HT1080 (cell line): ENCODE results near the gene DUSP19. TPM values are rescaled to one million over a fixed set of nuclear protein-coding genes. Genes with fewer than 3 reads are reported as not detected.
A peak's percentile ranks its signal among the peaks of the same experiment; 100 is the strongest.
"Not testable (repeated sequence)": the region's sequence is repeated elsewhere in the genome, so short reads cannot be mapped to it uniquely, and the experiment has no call there.

ENCODE experiments used
- DNase-seq: peaks from one replicate; pipeline ENCODE4 v3.0.0-alpha.2; 2015; ENCODE audit warnings: low read depth
- polyA plus RNA-seq, 2 experiments: library from polyadenylated mRNA; depleted of rRNA; stranded (reverse); fragments of >200 nt; gene quantifications; 2 replicates each; pipeline ENCODE4 v1.2.3, GENCODE V29; 2015
- total RNA-seq: library from RNA; depleted of rRNA; stranded (reverse); fragments of >200 nt; shearing (Covaris generic); gene quantifications from 2 replicates; pipeline ENCODE4 v1.2.3, GENCODE V29; 2014; rRNA removed

Gene DUSP19, protein sequence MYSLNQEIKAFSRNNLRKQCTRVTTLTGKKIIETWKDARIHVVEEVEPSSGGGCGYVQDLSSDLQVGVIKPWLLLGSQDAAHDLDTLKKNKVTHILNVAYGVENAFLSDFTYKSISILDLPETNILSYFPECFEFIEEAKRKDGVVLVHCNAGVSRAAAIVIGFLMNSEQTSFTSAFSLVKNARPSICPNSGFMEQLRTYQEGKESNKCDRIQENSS
- total RNA-seq, result 1.2 and 3.2 TPM in 2 replicates
- polyA plus RNA-seq (2015; cell fraction: cytosol; rRNA removed), result 3.3 and 3.5 TPM in 2 replicates
- 2.2 and 2.3 TPM in 2 replicates for polyA plus RNA-seq (2015; cell fraction: nucleus; rRNA removed)

DNA sequence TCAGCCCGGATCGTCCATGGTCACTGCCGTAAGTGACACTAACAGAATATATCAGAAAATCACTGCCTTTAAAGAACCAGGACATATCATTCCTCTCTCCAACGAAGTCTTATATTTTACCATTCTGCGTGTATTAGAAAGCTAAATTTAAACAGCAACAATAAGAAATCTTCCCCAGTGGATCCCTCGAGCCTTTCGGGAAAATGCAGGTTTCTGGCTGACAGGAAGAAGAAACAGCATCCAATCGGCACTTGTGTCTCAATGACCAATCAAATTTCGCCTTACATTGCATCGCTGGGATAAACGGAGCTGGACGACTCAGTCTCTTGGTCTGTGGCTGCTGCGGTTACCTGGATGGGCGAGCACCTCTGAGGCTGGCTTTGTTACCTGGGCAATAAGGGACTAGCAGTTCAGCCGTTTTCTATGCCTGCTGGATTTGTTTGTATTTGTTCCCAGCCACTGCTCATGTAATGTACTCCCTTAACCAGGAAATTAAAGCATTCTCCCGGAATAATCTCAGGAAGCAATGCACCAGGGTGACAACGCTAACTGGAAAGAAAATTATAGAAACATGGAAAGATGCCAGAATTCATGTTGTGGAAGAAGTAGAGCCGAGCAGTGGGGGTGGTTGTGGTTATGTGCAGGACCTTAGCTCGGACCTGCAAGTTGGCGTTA, at the start of gene DUSP19:
Gene DUSP19 (plus strand): TSS at position 284 of the 675 bp plus-strand sequence. CDS start 187 bp downstream, at position 471.
- DNase-seq, result peak; percentile 95

DNA sequence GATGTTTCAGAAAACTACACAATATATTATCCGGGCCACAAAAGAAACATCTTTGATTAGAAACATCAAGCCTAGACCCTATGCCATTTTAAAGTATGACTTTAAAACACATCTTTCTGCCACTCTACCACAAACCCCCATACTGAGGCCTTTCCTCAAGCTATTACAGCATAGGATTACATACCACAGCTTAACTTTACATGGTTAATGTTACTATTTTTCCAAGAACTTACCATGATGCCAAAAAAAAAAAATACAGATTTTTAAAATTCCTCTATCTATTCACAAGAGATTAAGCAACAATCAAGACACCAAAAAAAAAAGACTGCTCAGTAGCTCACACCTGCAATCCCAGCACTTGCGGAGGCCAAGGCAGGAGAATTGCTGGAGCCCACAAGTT, 49.3 kb upstream of the DUSP19 start:
- DNase-seq, result no peak

DNA sequence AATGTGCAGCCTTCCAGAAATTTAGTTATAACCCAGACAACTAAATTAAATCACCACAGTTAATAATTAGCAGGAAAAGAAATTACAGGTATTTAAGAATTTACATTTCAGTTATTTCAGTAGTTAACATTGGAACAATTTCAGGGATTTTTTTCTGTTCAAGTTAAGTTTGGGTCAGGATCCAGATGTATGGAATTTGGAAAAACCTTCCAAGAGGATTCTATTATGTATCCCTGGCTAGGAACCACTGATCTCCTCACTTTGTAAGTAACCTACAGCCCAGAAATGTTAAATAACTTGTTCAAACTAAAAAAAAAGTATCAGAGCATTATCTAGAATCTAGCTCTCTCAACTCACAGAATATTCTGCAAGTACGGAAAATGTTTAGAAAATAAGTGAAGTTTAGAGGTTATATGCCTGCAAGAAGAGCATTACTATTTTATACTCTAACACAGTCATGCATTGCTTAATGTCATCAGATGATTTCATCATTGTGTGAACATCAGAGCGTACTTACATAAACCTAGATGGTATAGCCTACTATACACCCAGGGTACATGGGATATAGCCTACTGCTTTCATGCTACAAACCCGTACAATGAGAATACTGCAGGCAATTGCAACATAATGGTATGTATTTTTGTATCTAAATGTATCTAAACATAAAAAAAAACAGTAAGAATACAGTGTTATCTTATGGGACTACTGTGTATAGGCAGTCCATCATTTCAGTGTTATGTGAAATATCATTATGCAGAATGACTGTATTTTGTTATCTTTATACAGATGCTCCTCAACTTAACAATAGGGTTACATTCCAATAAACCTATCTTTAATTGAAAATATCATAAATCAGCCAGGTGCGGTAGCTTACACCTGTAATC, 46.4 kb upstream of the DUSP19 start:
- no peak for DNase-seq

DNA sequence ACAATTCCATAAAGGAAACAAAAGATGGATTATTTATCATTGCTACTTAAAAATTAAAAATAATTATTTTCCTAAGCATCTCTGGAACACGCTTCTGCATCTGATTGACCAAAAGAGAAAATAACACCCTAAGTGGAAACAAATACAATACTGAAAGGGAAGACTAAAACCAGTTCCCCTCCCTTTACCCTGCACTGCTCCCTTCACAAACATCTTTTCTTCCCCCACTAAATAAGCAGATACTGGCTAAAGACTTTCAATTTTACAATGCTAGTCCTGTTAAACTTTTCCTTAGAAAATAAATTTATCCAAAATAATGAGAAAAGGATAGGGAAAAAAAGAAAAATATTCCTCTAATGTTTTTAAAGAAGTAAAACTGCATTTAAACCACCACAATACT, 44.6 kb upstream of the DUSP19 start:
- no peak for DNase-seq

DNA sequence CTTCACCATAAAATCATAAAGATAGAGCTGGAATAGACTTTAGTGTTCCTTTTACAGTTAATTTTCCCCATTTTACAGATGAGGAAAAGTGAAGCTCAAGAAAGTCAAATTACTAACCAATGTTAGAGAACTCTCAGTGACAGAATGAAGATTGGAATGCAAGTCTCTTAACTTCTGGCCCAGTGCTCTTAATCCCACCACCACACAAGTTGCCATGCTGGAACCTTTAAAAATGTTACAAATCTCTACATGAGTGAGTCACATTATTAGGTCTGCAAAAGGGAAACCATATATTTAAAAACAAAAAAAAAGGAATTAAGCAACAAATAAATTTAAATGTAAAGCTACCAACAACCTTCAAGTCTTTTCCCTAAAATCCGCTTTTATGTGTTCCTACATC, 43.7 kb upstream of the DUSP19 start:
- DNase-seq, result no peak

DNA sequence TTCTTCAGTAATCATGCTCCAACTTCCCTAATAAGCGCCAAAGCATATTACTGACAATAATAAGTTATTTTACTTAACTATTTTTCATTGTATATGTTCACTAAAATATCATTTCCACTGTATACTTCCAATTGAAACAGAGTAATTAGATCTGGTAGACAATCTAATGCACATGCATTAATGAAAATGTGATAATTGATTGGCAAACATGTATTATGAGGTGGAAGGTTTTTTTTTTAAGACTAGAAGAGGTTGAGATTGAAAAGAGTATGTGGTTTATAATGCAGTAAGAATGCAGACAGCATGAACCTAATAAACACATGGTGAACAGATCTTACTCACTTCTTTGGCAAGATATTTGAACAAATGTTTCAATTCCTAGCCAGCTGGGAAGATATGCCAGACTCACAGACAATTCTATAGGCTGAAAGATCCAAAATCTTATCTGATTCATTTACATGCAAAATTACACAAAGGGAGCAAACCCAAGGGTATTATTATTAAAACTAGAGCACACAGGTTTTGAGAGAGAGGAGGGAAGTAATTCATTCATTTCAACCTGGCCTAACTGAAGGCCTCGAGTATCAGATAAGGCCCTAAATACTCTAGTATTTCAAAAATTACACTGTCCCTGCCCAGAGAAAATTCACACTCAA, 43.1 kb upstream of the DUSP19 start:
- peak; percentile 22 for DNase-seq

DNA sequence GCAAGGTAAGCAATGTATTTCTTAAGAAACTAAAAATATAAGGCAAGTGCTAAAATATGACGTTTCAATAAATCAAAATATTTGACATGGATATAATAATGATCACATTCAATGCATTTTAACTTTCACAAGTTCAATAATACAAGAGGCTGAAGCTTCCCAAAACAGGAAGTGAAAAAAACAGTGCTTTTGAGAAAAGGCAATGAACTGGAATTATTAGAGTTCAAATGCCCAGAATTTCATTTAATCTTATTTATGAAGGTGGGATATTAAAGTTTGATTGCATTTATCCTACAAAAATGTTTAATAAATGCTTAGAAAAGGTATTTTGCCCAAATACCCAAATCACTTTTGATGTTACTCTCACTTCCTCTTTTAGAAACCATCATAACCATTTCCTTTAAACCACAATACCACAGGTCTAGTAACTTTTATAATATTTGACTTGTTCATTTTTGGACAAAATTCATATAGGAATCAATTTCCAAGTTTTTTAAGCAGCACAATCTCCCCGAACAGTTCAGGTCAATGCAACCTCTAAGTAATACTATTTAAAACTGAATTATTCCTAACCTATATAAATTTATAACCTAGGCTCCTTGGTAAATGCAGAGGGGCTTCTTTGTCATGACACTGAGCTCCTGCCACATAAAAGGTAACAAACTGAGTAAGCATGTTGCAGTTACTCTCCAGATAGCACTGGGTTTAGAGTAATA, 42.4 kb upstream of the DUSP19 start:
- no peak for DNase-seq

DNA sequence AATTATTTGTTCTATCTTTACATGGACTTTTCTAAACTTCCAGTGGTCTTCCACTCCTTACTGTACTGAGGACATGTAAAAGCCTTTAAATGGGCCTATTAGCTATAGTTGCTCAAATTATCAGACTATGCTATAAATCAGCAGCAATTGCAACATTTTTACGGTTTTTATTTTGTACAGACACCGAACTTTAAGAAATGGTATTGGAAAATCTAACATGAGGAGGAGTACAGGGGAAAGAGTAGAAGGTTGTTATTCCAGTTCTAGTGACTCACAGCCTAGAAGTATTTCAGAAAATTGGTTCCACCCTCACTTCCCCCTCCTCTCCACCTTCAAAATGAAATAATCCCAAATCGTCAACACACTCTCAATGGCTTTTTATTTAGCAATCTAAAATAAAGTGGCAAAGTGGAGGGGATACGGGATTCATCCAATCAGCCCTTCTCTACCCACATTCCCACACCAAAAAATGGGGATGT, 41.4 kb upstream of the DUSP19 start:
- DNase-seq, result peak; percentile 66

DNA sequence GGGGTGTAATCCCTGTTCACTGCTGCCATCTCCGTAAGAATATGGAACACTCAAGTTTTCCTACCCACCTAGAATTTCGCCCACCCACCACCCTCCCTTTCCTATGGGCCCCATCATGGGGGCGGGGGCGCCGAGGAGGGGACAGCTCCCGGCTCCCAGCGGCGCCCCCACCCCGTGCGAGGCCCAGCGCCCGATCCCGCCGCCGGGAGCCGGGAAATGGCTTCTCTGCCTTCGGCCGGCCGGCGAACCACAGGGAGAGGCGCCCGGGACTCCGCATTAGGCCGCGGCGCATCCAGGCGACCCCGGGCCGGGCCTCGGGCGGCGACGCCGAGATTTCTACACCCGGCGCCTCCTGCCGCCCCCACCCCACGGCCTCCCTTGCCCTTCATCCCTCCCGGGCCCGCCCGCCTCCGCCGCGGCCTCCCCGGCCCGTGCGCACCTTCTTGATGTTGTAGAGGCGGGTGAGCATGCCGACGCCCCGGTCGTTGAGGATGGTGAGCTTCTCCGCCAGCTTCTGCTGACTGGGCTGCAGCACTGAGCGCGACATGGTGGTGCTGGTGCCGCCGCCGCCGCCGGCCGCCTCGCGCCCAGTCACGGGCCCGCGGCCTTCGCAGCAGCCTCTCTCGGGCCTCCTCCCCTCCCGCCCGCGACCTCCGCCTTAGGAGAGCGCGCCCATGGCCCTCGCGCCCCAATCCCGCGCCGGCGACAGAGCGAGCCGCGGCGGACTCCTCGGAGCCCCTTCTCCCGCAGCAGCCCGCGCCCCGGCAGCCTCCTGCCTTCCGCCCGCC, 40.8 kb upstream of the DUSP19 start:
- DNase-seq, result no peak

DNA sequence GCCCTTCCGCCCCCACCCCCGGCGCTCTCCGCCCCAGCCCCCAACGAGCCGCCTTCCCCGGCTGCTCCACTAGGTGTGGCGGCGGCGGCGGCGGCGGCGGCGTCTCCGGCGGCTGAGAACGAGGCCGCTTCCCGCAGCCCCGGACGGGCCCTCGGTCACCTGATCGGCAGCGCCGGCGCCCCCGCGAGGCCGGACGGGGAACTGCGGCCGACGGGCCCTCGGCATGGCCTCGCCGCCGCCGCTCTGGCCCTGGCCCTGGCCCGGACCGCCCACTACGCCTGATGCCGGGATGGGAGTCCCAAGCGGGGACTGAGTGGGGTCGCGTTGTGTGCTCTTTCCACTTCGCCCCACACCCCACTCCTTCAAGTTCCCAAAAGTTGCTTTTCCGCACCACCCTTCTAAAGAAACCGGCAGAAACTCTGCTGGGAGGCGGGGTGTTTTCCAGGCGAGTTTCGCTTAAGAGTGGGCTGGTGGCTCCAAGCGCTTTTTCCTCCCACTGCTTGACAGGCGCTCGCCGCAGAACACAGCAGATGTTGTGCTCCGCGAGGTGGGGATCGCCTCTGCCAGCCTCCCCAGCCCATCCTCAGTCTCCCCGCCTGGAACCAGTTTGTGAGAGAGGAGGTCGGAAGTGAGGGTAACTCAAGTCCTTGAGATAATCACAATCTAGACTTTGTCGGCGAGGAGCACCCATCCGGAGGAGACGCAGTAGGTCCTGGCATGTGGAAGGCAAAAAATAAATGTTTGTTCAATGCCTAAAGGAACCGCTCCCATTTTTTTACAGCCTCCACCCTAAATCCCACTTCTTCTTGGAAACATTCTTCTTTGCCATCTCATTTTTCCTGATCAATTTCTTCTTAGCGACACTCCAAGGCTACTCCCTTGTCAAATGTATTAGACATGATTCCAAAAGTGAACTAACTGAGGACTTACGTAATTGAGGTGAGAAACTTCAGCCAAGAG, 39.9 kb upstream of the DUSP19 start, which contains the start of gene NCKAP1:
Gene NCKAP1 (minus strand): TSS at position 117 of the 960 bp plus-strand sequence. CDS start 358 bp downstream, outside the sequence.
- peak; percentile 85 for DNase-seq

DNA sequence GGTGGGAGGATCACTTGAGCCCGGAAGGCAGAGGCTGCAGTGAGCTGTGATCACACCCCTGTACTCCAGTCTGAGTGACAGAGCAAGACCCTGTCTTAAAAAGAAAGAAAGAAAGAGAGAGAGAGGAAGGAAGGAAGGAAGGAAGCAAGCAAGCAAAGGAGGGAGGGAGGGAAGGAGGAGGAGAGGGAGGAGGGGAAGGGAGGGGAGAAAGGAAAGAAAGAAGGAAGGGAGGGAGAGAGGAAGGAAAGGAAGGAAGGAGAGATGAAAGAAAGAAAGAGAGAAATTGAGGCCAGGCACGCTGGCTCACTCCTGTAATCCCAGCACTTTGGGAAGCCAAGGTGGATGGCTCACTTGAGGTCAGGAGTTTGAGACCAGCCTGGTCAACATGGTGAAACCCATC, 37.9 kb upstream of the DUSP19 start:
- DNase-seq, result no peak

DNA sequence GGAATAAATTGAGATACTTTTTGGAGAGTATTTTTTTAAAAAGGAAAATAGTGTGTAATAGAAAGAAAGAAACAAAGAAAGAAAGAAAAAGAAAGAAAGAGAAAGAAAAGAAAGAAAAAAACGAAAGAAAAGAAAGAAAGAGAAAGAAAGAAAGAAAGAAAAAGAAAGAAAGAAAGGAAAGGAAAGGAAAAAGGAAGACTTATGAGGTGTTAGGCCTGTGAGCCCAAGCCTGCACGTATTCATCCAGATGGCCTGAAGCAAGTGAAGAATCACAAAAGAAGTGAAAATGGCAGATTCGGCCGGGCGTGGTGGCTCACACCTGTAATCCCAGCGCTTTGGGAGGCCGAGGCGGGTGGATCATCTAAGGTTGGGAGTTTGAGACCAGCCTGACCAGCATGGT, 35.0 kb upstream of the DUSP19 start:
- DNase-seq, result not testable (repeated sequence)

DNA sequence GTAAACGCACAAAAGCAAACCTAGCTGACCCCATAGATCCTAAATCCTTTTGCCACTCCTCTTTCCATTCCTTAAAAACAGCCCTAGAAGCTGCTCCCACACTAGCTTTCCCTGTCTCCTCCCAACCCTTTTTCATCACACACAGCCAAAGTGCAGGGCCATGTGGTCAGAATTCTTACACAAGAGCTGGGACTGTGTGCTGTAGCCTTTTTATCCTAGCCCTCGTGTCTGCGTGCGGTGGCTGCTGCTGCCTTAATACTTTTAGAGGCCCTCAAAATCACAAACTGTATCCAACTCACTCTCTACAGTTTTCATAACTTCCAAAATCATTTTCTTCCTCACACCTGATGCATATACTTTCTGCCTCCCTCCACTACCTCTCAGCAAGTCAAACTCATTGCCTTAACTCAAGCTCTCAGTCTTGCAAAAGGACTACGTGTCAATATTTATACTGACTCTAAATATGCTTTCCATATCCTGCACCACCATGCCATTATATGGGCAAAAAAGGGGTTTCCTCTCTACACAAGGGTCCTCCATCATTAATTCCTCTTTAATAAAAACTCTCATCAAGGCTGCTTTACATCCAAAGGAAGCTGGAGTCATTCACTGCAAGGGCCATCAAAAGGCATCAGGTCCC, 30.9 kb upstream of the DUSP19 start:
- not testable (repeated sequence) for DNase-seq

DNA sequence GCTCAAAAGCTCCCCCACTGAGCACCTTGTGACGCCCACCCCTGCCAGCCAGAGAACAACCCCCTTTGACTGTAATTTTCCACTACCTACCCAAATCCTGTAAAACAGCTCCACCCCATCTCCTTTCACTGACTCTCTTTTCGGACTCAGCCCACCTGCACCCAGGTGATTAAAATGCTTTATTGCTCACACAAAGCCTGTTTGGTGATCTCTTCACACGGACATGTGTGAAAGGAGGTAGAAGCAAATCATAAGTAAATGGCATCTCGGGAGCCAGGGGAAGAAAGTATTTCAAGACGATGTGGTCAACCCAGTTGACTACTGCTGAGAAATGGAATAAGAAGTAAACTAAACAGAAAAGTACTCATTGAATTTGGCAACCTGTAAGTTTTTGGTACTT, 29.1 kb upstream of the DUSP19 start:
- DNase-seq, result no peak

DNA sequence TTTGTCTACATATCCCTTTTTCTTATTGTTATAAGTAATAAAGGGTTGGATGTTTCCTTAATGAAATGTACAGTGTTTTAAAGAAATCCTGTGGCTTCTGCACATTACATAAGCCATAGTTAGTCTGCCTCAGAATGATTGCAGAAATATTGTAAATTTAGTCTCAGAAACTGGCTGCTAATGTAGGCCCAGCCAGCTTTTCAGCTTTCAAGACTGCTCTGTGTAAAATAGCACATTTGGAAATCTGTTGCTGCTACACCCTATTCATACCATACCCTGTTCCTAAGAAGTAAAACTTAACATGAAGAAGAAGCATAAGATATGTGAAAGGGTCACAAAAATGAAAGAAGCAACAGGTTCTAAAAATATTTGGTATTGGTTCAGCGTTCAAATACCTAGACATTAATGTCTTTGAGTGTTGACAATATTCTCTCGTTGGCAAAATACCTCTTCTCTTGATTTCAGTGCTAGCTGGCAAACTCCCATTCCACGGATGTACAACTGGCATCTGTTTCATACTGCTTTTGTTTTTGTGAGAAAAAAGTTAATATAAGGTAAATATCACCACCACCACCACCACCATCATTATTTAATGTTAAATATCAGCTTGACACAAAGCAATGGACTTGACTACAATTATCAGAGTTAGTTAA, 21.1 kb upstream of the DUSP19 start:
- no peak for DNase-seq

DNA sequence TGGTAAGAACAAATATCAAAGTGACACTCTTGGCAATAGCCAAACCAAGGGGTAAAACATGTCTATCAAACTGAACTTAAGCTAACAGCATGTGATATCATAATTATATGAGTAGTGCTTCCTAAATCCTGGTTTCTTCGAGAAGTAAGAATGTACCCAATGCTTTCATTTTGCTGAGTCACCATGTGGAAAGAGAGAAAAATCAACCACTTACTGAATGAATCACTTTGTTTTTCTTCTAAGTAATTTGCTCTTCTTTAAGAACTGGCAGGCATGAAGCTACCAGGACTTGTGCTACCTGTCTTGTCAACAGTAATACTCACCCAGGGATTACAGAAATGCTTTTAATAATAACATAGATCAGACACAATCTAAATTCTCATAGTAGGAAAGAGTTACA, 19.0 kb upstream of the DUSP19 start:
- DNase-seq, result peak; percentile 88

DNA sequence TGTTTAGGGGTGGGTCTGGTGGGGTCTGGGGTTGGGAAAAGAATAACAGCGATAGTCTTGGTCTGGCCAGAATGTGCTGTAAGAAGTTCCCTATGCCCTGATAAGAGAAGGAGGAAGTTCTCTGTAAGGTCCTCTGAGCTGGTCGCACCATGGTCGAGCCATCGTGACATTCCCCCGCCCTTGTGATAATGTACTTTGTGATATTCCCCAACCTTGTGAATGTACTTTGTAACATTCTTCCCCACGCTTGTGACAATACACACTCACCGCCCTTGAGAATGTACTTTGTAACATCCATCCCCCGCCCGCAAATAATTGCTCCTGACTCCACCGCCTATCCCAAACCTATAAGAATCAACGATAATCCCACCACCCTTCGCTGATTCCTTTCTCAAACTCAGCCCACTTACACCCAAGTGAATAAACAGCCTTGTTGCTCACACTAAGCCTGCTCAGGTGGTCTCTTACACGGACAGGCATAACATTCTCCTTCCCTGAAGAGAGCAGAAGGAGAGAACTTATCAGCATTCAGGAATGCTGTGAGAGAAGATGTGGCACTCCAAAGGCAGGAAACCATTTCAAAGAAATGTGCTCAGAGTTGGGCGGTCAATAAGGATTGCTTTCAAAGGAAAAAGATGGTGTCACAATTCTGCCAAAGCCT, 17.8 kb upstream of the DUSP19 start:
- no peak for DNase-seq
